GM18868 (cell line): ENCODE measurements around the gene KCNQ5.

Experiments used
- ATAC-seq: cut with Tn5 transposase; IDR thresholded peaks from one replicate; pipeline ENCODE4 v1.9.1; 2021; ENCODE audit warnings: mild to moderate bottlenecking, moderate library complexity; ENCODE audit not compliant: unreplicated experiment

Gene KCNQ5

GRCh38 chr6:72674842-72675241 is 53.0 kb downstream of the KCNQ5 start:
- ATAC-seq = no peak

- ATAC-seq = no peak
These were observed 53.5 kb downstream of the KCNQ5 start for GRCh38 chr6:72675396-72675795.

GRCh38 chr6:72676995-72677394 is 55.1 kb downstream of the KCNQ5 start:
- ATAC-seq = no peak

- no peak for ATAC-seq
These were observed 55.9 kb downstream of the KCNQ5 start for GRCh38 chr6:72677740-72678139.

GRCh38 chr6:72683797-72684196 is 61.9 kb downstream of the KCNQ5 start:
- peak; percentile 95 for ATAC-seq

- peak; percentile 97 for ATAC-seq
These were observed 67.5 kb downstream of the KCNQ5 start for GRCh38 chr6:72689107-72689954.

GRCh38 chr6:72691249-72691648 is 69.4 kb downstream of the KCNQ5 start:
- no peak for ATAC-seq

- ATAC-seq = no peak
These were observed 74.2 kb downstream of the KCNQ5 start for GRCh38 chr6:72696055-72696454.

GRCh38 chr6:72699159-72699558 is 77.3 kb downstream of the KCNQ5 start:
- peak; percentile 53 for ATAC-seq

GRCh38 chr6:72702421-72702820 is 80.6 kb downstream of the KCNQ5 start:
- ATAC-seq = no peak

GRCh38 chr6:72703093-72703492 is 81.2 kb downstream of the KCNQ5 start:
- no peak for ATAC-seq

GRCh38 chr6:72704979-72705378 is 83.1 kb downstream of the KCNQ5 start:
- no peak for ATAC-seq

GRCh38 chr6:72709431-72709830 is 87.6 kb downstream of the KCNQ5 start:
- ATAC-seq = no peak

GRCh38 chr6:72711731-72712130 is 89.9 kb downstream of the KCNQ5 start:
- no peak for ATAC-seq

GRCh38 chr6:72712910-72713309 is 91.0 kb downstream of the KCNQ5 start:
- no peak for ATAC-seq

- no peak for ATAC-seq
These were observed 93.3 kb downstream of the KCNQ5 start for GRCh38 chr6:72715119-72715518.

GRCh38 chr6:72716916-72717315 is 95.1 kb downstream of the KCNQ5 start:
- ATAC-seq = no peak

- no peak for ATAC-seq
These were observed 98.6 kb downstream of the KCNQ5 start for GRCh38 chr6:72720464-72720863.

GRCh38 chr6:72721346-72721745 is 99.5 kb downstream of the KCNQ5 start:
- ATAC-seq = no peak

GRCh38 chr6:72724545-72724944 is 102.7 kb downstream of the KCNQ5 start:
- peak; percentile 99 for ATAC-seq

GRCh38 chr6:72728706-72729343 is 107.0 kb downstream of the KCNQ5 start:
- no peak for ATAC-seq

GRCh38 chr6:72733045-72733444 is 111.2 kb downstream of the KCNQ5 start:
- ATAC-seq = peak; percentile 55
